ENCODE results near the gene OR13J1. TPM values are rescaled to one million over a fixed set of nuclear protein-coding genes. Genes with fewer than 3 reads are reported as not detected.
A peak's percentile ranks its signal among the peaks of the same experiment; 100 is the strongest.

Gene OR13J1
- total RNA-seq, 2 donors from 2014 or later, result not detected

- DNase-seq, result no peak
- no peak for ATAC-seq
- intact Hi-C loops (cut with DNase I), result no loop called here
These were observed 28.0 kb downstream of the OR13J1 start for GRCh38 chr9:35842020-35842745.

- intact Hi-C loops (cut with DNase I), result no loop called here
- ATAC-seq (no peak), DNase-seq (no peak)
These were observed 28.6 kb downstream of the OR13J1 start for GRCh38 chr9:35841645-35841900.

GRCh38 chr9:35840881-35841644 is 29.1 kb downstream of the OR13J1 start:
- no peak for ATAC-seq
- intact Hi-C loops (cut with DNase I), result no loop called here
- no peak for DNase-seq

GRCh38 chr9:35839926-35840325 is 30.3 kb downstream of the OR13J1 start:
- no peak for DNase-seq
- no peak for ATAC-seq
- intact Hi-C loops (cut with DNase I), result no loop called here

- intact Hi-C loops (cut with DNase I), result no loop called here
These were observed 33.6 kb downstream of the OR13J1 start for GRCh38 chr9:35836595-35836994.

GRCh38 chr9:35835766-35836165 is 34.4 kb downstream of the OR13J1 start:
- no peak for ATAC-seq
- DNase-seq, result no peak
- intact Hi-C loops (cut with DNase I), result no loop called here

More at GRCh38 chr9:35836595-35836994, 33.6 kb downstream of the OR13J1 start:
- DNase-seq (no peak), ATAC-seq (no peak)

GRCh38 chr9:35835216-35835632 is 35.0 kb downstream of the OR13J1 start:
- ATAC-seq (no peak), DNase-seq (no peak)
- intact Hi-C loops (cut with DNase I), result no loop called here

GRCh38 chr9:35834260-35835215 is 35.7 kb downstream of the OR13J1 start:
- intact Hi-C loops (cut with DNase I), result no loop called here
- ATAC-seq (no peak), DNase-seq (no peak)

- ATAC-seq (no peak), DNase-seq (no peak)
- intact Hi-C loops (cut with DNase I), result no loop called here
These were observed 37.4 kb downstream of the OR13J1 start for GRCh38 chr9:35832814-35833213.

GRCh38 chr9:35831040-35831439 is 39.2 kb downstream of the OR13J1 start:
- DNase-seq, result no peak
- intact Hi-C loops (cut with DNase I), result no loop called here
- ATAC-seq, result no peak

- intact Hi-C loops (cut with DNase I), result loop anchor here (2.0 to 5.0 kb wide), 3 partner anchors 15 to 53 kb away; partner anchors contain the start of genes HINT2 (in 1 of the 2) and NPR2 (in 1 of the 2)
- ATAC-seq (no peak), DNase-seq (no peak)
These were observed 40.5 kb downstream of the OR13J1 start for GRCh38 chr9:35829764-35830096.

GRCh38 chr9:35829084-35829763 is 41.0 kb downstream of the OR13J1 start, which contains the start of gene TMEM8B:
TSS of gene TMEM8B (plus strand) at chr9:35829228. CDS start at chr9:35829448, 220 bp downstream.
- ATAC-seq (peak; percentile 94 to 95), DNase-seq (peak; percentile 99)
- intact Hi-C loops (cut with DNase I), result loop anchor here (2.0 to 5.0 kb wide), 3 partner anchors 14 to 53 kb away; partner anchors contain the start of genes HINT2 (in 1 of the 2) and NPR2 (in 1 of the 2)

GRCh38 chr9:35828716-35829083 is 41.5 kb downstream of the OR13J1 start, which contains the start of gene FAM221B:
TSS of gene FAM221B (minus strand) at chr9:35828732. CDS start at chr9:35826161, 2,571 bp downstream.
- intact Hi-C loops (cut with DNase I), result loop anchor here (2.0 to 5.0 kb wide), 3 partner anchors 14 to 54 kb away; partner anchors contain the start of genes HINT2 (in 1 of the 2) and NPR2 (in 1 of the 2)
- ATAC-seq, result no peak
- peak; percentile 51 for DNase-seq

GRCh38 chr9:35827486-35827885 is 42.7 kb downstream of the OR13J1 start:
- intact Hi-C loops (cut with DNase I), result loop anchor here (2.0 to 5.0 kb wide), 3 partner anchors 35 to 55 kb away; partner anchors contain the start of gene NPR2 (in 1 of the 2)
- DNase-seq, result no peak
- no peak for ATAC-seq

GRCh38 chr9:35826071-35826701 is 44.0 kb downstream of the OR13J1 start:
- DNase-seq (peak; percentile 40), ATAC-seq (peak; percentile 25 to 48)
- intact Hi-C loops (cut with DNase I), result loop anchor here (2.0 to 5.0 kb wide), 3 partner anchors 34 to 57 kb away; partner anchors contain the start of gene NPR2 (in 1 of the 2)

GRCh38 chr9:35822926-35823325 is 47.3 kb downstream of the OR13J1 start:
- intact Hi-C loops (cut with DNase I), result no loop called here
- no peak for ATAC-seq
- no peak for DNase-seq

- intact Hi-C loops (cut with DNase I), result no loop called here
- ATAC-seq, result no peak
- DNase-seq, result no peak
These were observed 50.1 kb downstream of the OR13J1 start for GRCh38 chr9:35820076-35820475.
